ENCODE data around the gene RTN4RL1.

DNA sequence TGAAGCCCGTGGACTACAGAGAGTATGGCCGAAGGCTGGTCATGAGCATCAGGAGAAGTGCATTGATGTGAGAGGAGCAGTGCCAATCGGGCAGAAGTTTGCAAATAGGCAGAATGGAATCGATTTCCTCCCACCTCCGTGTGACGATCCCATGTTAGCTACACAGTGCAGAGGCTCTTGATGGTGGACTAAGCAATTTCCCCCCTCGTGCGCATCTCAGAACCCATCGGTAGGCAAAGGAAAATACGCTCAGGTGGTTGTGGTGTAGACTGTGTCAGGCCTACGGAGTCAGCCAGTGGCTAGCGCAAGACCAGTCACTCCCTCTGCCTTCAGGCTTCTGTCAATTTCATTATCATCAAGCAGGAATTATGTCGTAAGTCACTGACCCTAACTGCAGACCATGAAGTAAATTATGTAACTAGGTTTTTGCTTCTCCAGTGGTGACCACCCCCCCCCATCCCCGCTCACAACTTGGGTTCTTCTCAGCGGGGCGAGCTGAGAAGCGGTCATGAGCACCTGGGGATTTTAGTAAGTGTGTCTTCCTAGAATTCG, 128.0 kb downstream of the RTN4RL1 start:
- TF ChIP-seq, protein P1, sequence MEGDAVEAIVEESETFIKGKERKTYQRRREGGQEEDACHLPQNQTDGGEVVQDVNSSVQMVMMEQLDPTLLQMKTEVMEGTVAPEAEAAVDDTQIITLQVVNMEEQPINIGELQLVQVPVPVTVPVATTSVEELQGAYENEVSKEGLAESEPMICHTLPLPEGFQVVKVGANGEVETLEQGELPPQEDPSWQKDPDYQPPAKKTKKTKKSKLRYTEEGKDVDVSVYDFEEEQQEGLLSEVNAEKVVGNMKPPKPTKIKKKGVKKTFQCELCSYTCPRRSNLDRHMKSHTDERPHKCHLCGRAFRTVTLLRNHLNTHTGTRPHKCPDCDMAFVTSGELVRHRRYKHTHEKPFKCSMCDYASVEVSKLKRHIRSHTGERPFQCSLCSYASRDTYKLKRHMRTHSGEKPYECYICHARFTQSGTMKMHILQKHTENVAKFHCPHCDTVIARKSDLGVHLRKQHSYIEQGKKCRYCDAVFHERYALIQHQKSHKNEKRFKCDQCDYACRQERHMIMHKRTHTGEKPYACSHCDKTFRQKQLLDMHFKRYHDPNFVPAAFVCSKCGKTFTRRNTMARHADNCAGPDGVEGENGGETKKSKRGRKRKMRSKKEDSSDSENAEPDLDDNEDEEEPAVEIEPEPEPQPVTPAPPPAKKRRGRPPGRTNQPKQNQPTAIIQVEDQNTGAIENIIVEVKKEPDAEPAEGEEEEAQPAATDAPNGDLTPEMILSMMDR (IDR thresholded peaks at IDR 0.05): no peak
- no peak for TF ChIP-seq POLR2A (IDR thresholded peaks at IDR 0.05)
